HG03469 (cell line): ENCODE measurements around the gene SPTBN1.

Experiments
- ATAC-seq: cut with Tn5 transposase; IDR thresholded peaks from one replicate; pipeline ENCODE4 v1.9.1; 2021; ENCODE audit warnings: mild to moderate bottlenecking, moderate library complexity, moderate number of reproducible peaks; ENCODE audit not compliant: unreplicated experiment

SPTBN1 gene

DNA sequence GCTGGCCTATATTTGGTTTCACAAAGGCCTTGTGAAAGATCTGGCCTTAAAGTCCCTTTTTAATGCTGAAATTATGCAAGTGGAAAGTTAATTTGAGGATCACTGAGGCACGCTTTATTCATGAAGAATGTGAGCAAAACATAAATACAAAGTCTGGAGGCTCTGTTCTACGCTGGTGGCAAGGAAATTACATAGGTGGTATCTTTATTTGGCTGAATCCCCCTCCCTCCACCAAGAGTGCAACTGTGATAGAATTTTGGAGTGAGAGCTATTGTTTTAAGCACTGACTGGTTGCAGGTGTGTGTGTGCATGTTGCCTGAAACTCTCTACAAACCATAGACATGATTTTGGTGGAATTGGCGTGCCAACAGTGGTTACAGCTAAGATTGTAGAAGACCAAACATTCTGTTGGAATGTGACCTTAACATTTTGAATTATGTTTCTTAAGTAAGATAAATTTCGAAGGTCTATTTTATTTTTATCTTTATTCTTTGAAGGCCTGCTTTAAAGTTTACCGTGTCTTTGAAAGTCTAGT, 114.3 kb downstream of the SPTBN1 start:
- ATAC-seq = no peak

DNA sequence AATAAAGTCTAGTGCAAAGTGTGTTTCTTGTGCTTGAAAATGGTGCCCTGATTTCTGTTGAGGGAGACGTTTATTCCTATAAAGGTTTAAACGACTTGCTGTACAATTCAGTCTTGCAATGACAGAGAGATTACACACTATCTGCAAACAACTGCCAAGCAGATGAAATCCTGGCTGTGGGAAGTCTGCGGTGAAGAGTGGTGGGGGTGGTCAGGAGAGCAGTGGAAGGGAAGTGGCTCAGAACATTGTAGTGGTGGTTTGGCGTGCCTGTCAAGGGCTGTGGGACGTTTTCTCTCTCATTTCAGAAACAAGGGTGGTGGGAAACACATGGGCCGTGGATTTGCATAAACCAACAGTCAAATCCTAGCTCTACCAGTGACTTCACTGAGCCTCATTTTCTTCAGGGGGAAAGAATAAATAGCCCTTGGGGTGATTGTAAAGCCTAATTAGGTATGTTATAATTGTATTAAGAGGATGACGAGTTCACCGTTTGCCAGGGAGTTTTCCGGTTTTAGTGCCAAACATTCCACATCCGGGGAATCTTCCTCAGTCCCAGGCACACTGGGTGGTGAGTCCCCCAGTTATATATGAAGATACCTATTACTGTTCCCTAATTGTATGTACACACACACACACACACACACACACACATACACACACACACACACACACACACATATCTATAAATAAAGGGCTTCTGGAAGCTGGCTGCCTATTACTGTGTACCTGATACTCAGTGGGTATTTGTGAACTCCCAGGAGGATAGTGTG, 115.0 kb downstream of the SPTBN1 start:
- peak; percentile 46 for ATAC-seq

DNA sequence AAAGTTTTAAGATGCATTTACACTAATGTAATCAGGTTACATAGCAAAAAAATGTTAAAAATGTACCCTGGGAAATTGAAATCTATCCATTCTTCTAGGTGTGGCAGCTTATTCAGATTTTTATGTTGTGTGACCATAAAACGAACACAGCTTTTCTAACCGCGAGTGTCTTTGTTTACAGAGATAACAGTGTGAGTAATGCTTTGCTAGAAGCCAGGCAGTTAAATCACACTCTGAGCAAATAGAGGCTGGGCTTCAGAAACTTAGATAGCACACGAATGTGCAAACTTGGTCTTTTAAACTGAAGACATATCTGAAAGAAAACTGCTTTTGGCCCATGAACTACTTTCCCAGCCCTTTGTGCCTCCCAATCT, 116.1 kb downstream of the SPTBN1 start:
- no peak for ATAC-seq

DNA sequence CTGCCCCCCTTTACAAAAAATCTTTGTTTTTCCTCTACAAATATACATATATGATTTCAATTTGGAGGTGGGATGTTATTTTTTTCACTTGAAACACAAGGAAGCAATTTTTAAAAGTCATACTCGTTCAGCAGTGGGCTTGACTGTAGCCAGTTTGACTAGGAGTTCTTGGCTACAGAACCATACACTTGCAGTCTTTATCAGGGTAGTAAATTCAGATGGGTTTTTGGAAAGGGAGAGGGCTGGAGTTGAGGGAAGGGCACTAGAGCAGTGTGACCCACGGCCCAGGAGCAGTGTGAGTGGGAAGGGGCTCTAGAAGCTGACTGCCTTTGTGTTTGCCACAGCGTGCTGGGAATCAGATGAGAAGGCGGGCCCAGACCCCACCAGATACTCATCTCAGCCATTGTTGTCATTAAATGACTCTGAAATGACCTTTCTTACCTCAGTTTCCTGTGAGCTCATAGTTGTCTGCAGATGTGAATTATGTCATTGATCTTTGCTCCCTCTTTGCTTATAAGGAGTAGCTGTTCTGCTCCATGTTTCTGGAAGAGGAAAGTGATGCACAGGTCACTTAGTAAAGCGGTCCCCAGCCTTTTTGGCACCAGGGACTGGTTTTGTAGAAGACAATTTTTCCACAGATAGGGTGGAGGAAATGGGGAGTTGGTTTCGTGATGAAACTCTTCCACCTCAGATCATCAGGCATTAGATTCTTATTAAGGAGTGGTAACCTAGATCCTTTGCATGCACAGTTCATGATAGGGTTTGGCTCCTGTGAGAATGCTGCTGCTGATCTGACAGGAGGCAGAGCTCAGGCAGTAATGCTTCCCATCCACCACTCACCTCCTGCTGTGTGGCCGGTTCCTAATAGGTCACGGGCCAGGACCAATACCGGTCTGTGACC, 116.8 kb downstream of the SPTBN1 start:
- ATAC-seq = no peak

DNA sequence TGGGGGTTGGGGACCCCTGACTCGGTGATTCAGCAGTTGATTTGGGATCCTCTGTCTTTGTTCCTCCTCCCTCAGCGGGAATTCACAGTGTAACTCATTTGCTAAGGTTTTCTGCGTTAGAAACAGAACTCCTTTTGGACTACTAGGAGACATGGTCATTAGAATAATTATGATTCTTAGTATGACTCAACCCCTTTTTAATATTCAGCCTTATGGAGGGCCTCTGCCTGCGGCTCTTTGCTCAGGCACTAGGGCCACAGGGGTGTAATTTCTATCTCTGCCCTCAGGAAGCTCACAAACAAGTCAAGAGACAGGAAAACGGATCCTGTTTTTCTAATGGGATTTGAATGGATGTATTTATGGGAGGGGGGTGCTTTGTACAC, 117.4 kb downstream of the SPTBN1 start:
- ATAC-seq = no peak

DNA sequence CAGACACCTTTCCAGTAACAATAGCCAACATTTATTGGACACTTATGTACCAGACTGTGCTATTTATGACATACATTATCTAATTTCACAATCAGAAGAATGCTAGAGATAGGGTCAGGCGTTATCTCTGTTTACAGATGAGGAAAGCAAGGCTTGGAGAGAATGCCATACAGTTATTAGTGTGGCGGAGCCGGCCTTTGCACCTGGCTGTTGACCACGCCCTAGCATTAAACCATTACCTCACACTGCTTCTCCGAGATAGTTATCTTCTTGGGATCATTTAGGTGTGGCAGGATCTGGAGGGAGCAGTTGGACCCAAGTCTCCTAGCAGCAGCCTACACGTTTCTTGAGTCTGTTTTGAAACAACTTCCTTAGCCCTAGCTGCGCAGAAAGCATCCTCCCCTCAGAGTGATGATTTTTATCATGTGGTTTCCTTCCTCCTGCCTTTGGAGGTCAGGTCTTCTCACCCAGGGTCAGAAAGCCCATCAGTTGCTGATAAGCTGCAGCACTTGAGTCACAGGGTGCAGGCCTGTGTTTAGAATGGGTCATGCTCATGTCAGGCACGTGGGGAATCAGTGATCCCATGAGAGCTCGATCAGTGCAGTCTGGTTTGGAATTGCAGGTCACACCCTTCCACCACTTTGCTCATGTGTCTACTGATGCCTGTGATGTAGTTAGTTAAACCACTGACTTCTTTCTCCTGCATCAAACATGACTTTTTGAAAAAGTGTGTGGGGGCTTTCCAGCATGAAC, 118.2 kb downstream of the SPTBN1 start:
- peak; percentile 39 for ATAC-seq

DNA sequence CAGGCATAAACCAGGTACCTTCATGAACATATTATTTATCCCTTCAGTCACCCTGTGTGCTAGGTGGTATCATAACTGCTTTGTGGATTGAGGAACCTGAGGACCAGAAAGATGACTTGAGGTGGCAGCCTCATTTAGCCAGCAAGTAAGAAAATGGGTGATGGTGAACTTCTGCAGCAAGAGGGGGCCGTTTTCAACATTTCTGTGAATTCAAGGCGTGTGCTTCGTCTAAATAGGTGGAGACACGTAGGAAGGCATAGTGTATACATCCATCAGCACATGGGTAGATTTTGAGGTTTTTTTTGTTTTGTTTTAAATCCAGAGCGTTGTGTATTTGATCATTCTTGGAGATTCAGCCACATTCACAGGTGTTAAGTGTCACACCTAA, 118.7 kb downstream of the SPTBN1 start:
- ATAC-seq = no peak

DNA sequence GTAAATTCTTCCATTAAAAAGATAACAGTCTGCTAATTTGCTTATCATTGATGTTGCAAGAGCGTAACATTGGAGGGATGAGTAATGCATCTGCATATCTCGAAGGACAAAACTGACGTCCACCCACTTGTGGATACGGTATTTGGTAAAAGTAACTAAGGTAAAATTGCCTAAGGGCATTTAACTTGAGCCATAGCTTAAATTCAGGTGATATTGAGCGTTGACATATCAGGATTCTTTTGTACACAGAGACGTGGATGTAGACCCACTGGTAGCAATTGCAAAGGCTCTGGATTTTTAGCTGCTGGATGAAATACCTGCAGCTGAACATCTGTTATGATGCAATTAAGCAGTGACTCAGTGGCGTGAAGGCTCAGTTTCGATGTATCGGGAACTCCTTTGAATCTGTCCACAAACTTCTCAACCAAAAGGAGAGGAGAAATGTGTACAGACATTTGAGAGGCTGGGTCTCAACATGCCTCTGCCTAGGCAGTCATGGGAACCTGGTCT, 119.3 kb downstream of the SPTBN1 start:
- no peak for ATAC-seq

DNA sequence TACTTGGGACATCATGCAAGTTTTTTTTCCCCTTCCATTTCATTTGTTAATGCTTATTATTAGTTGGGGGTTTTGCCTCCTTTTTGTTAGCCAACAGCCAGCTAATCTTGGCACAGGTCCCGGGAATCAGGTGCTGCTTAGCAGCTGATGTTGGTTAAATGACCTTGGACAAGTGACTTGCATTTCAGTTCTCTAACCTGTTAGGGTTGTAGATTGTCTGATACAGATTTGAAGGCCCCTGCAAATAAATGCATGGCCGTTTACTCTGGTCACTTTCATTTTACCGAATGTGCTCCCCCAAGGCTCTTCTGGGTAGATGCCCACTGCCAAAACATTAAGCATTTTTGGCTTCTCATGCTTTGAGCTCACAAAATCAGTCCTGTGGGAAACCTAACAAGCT, 120.9 kb downstream of the SPTBN1 start:
- no peak for ATAC-seq

DNA sequence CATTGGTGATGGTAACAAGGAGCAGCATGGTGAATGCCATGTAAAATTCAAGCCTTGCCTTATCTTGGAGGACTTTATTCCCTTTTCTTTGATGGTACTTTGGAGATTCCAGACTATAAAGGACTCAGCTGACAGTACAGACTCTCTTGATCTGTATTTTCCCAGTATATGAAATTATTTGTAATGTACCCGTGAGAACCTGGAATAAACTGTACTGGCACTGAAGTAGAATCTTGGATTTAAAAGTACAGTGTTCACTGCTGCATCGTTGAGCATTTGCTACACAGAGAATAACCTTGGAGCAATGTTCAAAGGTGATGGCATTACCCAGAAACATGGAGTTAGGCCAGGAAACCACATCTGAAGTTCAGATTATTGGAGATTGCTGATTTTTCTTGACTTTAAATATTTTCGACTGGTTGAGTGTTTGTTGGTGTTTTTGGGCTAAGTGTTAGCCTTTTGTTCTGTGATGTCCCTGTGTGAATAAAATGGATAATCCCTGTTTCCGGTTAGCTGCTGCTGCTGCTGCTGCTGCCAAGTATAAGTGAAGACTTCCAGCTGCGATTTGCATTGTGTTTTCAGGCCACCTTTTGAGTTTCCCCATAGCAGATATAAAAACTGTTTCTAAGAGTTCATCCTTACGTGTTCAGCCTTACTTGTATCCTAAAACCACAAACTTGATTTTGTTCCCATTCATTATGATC, 122.0 kb downstream of the SPTBN1 start:
- no peak for ATAC-seq

DNA sequence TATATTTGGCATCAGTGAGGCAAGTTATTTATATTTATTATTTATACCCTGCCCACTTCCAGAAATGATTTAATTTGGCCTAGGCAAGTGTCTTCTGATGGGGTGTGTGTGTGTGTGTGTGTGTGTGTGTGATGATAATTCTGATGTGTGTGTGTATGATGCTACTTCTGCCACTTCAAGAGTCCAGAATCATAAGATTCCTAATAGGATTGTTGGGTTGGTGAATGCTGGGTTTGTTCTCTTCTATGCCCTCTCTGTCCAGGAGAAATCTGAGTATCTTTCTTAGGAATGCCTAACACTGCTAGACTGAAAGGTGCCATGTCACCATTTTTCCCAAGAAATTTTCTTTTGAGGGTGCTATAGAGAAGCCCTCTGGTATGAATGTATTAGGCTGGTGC, 122.5 kb downstream of the SPTBN1 start:
- no peak for ATAC-seq

DNA sequence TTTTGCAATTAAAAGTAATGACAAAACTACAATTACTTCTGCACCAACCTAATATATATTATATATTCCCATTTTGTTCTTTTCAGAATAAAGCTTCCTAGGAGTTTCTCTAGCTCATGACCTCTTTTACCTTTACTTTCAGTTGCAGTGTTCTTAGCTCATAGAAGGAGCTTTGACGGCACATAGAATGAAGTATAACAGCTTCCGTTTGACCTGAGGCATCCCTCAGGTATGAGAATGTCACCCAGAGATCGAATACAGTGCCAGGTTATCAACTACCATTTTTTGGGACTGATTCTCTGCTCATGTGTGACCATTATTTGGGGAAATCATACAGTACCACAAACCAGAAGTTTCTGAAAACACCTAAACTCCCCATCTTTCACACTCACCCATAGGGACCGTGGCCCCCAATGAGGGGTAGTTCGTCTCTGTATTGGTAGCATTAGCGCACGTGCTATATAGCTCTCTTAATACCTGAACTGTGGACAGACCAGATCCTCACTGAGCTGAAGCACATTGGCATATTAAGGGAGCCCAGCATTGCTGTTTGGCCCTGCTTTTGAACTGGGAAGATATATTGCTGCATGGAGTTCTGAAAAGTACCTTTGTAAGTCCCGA, 123.0 kb downstream of the SPTBN1 start:
- no peak for ATAC-seq

DNA sequence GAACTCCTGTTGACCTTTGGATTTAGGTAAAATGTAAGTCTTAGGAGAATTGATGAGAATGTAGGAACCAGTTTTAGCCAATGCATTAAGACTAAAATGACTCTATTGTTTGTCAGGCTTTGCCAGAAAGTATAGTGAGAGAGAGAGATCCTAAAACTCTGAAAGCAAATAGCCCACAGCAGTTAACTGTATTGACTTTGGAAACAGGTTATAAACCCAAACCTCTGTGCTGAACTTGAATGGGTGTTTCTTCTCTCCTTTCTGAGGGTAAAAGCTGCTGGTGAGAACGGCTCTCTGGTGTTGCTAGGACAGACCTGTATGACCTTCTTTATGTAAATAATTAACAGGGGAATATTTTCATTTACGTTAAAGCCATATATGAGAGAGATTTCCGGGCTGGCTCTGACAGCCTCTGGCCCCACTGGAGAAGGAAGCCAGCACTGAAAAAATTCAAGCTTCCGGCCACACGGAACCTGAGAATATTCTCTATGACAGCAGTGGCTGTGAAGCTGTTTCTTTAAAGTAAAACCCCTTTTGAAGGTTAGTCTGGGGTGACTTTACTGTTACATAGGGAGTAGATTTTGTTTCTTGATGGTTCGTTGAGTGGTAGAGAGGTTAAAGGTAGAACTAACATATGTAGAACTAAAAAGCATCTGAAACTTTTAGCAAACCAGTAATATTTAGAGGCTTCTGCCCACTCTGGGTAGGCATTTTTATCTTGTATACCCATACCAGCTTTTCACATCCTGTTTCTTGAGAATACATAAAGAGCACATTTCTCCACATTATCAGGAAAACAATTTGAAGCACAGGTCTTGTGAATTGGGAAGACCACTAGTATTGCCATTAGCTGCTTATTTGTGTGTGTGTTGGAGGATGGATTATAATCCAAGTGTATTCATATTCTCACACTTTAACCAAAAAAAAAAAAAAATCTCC, 123.8 kb downstream of the SPTBN1 start:
- peak; percentile 45 for ATAC-seq

DNA sequence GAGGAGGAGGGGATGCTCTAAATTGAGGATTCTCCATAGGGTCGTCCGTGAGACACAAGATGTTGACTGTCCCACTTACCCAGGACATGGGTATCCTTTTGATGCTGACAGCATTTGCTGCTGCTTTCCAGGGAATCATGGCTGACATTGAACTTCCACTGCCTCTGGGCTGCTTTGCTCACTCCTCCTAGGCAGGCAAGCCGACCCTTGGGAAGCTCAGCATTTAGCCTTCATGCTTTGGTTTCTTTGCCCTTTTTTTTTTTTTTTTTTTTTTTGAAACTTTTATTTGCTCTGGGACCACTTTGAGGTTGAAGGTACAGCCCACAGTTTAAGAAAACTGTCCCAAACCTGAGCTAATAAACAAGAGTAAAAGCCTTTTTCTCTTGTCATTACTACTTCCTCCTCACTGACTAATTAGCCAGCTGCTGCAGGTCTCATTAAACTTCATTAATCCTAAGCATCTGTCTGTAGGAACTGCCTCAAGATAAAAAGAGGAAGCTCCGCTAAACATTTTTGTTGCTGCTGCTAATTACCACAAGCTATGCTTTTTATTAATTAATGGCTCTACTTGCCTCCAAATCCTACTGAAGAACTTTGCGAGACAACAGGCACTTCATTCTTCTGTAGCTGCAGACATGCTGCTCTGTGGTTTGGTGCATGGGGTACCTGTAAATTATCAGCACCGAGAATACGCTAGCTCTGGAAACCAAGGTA, 125.4 kb downstream of the SPTBN1 start:
- ATAC-seq = no peak

DNA sequence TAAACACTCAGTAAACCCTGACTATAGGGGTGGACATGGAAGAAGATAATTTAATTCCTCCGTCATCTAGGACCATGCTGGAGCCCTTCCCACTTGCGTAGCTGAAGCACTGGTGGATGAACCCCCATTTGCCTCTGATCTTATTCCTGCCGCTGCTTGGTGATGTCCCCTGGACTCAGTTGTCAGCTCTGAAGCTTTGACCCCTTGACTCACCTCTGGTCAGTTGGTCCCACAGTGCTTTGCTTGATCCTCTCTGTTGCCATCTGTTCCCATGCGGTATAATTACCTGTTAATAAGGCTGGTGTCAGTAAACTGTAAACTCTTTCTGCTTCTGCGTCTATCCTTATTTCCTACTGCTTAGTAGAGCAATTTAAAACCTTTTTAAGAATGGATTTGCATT, 126.9 kb downstream of the SPTBN1 start:
- ATAC-seq = no peak

DNA sequence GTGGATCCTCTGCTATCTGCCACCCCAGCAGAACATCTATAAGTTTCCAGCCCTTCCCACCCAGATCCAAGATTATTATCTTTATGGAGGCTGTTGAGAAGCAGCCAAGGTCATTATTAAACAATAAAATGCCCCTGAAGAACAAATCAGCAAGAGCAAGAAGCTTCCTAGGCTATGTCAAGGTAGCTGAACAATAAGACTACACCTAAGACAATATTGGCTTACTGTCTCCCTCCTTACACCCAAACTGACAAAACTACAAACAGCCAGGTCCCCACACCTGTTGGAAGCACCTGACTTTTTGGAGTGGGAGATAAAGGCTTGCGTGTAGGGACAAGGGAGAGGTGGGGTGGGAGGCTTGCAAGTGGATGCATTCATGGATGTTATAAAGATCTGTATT, 128.5 kb downstream of the SPTBN1 start:
- no peak for ATAC-seq

DNA sequence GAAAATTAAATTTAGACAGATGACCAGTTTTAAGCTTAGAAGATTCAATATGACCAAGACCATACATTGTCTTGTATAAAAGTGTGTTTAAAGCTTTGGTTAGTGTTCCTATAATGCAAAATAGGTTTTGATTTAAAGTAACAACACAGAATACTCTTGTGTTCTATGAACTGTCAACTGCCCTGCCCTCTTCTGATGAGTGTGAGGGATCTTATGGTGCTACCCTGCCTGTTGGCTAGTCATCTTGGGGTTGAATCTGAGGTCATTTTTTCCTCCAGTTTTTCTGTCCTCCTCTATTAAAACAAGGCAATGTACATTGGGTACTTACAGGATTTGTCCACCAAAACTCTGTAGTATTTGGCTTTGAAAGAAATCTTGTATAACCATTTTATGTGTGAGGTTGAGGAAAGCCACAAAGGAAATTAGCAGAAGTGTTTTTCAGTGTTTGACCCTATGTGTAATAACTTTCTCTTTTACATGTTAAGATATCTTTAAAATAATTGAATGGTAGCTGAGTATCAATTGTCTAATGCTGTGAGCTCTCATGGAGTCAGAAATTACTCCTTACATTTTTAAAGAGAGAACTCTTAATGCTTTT, 129.1 kb downstream of the SPTBN1 start:
- no peak for ATAC-seq

DNA sequence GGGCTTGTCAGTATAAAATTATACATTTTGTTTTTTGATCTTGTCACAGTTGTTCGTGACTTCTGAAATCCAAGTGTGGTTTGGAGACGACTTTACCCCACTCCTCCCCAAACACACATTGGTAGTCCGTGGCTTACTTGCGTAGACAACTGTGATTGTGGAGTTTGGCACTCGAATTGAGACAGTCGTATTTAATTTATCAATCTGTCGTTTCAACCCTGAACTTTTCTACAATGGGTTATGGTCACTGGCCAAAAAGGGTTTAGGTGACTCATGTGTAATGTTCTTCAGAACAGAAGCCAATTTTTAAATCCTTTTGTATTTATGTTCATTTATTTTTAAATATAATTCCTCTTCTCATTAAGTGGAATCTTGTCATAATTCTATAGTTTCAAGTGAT, 129.9 kb downstream of the SPTBN1 start:
- ATAC-seq = no peak
